ENCODE data around the gene HEBP1. TPM values are rescaled to one million over a fixed set of nuclear protein-coding genes. Genes with fewer than 3 reads are reported as not detected.

The HEBP1 gene
- total RNA-seq, 4 donors from 2014 or later, result 68.5 to 196 (median 184) TPM

GRCh38 chr12:12960639-12961209 is 39.3 kb downstream of the HEBP1 start:
- Histone ChIP-seq H3K27ac (no peak overlapping the region), H3K27me3 (no peaks in the 10 kb centered on the region), H3K9me3 (no peaks in the 10 kb centered on the region), H3K36me3 (no peaks in the 10 kb centered on the region), H3K4me1 (no peaks in the 10 kb centered on the region), H3K4me3 (no peak overlapping the region)
- TF ChIP-seq, protein P1, sequence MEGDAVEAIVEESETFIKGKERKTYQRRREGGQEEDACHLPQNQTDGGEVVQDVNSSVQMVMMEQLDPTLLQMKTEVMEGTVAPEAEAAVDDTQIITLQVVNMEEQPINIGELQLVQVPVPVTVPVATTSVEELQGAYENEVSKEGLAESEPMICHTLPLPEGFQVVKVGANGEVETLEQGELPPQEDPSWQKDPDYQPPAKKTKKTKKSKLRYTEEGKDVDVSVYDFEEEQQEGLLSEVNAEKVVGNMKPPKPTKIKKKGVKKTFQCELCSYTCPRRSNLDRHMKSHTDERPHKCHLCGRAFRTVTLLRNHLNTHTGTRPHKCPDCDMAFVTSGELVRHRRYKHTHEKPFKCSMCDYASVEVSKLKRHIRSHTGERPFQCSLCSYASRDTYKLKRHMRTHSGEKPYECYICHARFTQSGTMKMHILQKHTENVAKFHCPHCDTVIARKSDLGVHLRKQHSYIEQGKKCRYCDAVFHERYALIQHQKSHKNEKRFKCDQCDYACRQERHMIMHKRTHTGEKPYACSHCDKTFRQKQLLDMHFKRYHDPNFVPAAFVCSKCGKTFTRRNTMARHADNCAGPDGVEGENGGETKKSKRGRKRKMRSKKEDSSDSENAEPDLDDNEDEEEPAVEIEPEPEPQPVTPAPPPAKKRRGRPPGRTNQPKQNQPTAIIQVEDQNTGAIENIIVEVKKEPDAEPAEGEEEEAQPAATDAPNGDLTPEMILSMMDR (IDR thresholded peaks at IDR 0.05), result no peak
- no peak for DNase-seq

- Histone ChIP-seq H3K27ac (no peak overlapping the region), H3K9me3 (no peaks in the 10 kb centered on the region), H3K36me3 (no peaks in the 10 kb centered on the region), H3K27me3 (no peaks in the 10 kb centered on the region), H3K4me1 (no peaks in the 10 kb centered on the region), H3K4me3 (no peak overlapping the region)
- DNase-seq, result no peak
- TF ChIP-seq, protein P1 (IDR thresholded peaks at IDR 0.05), result no peak
- TF ChIP-seq POLR2A (IDR thresholded peaks at IDR 0.05), result no peak
These were observed 41.2 kb downstream of the HEBP1 start for GRCh38 chr12:12958886-12959285.

GRCh38 chr12:12954878-12955625 is 45.0 kb downstream of the HEBP1 start:
- Histone ChIP-seq H3K9me3 (no peaks in the 10 kb centered on the region), H3K27ac (no peak overlapping the region), H3K27me3 (no peaks in the 10 kb centered on the region), H3K36me3 (no peaks in the 10 kb centered on the region), H3K4me3 (no peak overlapping the region), H3K4me1 (no peaks in the 10 kb centered on the region)
- DNase-seq, result no peak
- TF ChIP-seq POLR2A (IDR thresholded peaks at IDR 0.05), result no peak
- TF ChIP-seq, protein P1 (IDR thresholded peaks at IDR 0.05), result no peak

- TF ChIP-seq, protein P1 (IDR thresholded peaks at IDR 0.05), result no peak
- TF ChIP-seq POLR2A (IDR thresholded peaks at IDR 0.05), result no peak
- Histone ChIP-seq H3K9me3 (no peaks in the 10 kb centered on the region), H3K36me3 (no peaks in the 10 kb centered on the region), H3K27me3 (no peaks in the 10 kb centered on the region), H3K4me3 (no peak overlapping the region), H3K4me1 (no peaks in the 10 kb centered on the region), H3K27ac (no peak overlapping the region)
- DNase-seq, result no peak
These were observed 45.7 kb downstream of the HEBP1 start for GRCh38 chr12:12954356-12954755.

DNA sequence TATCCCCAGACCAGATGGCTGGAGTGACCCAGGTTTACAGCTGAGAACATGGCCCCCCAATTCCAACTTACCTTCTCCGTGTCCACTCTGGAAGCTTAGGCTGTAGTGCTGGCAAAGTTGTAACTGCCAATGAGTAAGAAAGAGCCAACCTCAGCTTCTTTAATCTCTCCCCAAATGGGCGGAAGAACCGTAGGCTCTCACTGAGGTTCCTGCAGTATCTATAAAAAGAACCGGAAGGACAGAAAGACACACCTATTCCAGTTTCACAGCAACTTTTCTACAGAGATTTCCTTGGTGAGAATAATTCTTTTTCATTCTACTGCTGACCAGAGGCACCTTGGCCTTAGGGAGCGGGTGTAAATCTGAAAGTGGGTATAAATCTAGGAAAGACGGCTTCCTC is 48.0 kb downstream of the HEBP1 start, which contains the start of gene GPRC5D:
Gene GPRC5D, minus strand, starts transcription at position 135 of the 400 bp plus-strand sequence. CDS start 1,786 bp downstream, outside the sequence.
- Histone ChIP-seq H3K27ac (no peak within 1 kb of the TSS), H3K9me3 (no peaks in the 10 kb centered on the region), H3K27me3 (no peaks in the 10 kb centered on the region), H3K36me3 (no peaks in the 10 kb centered on the region), H3K4me1 (no peaks in the 10 kb centered on the region), H3K4me3 (no peak within 1 kb of the TSS)
- TF ChIP-seq POLR2A (IDR thresholded peaks at IDR 0.05), result no peak
- TF ChIP-seq, protein P1 (IDR thresholded peaks at IDR 0.05), result no peak
- DNase-seq, result no peak

Measured in Peyer's patch (tissue), 4 donors.